Stimulated activated CD4-positive, alpha-beta T cell treated with anti-CD3 and anti-CD28 coated beads, Interleukin-15, amount 100 ng/mL, for 24 hours (primary cell): ENCODE data around the gene PPP4R1.
"Not testable (repeated sequence)": the region's sequence is repeated elsewhere in the genome, so short reads cannot be mapped to it uniquely, and the experiment has no call there.

Experiments used
- DNase-seq: peaks from one replicate; pipeline ENCODE4 v3.0.0-alpha.2; 2020

PPP4R1 gene, protein sequence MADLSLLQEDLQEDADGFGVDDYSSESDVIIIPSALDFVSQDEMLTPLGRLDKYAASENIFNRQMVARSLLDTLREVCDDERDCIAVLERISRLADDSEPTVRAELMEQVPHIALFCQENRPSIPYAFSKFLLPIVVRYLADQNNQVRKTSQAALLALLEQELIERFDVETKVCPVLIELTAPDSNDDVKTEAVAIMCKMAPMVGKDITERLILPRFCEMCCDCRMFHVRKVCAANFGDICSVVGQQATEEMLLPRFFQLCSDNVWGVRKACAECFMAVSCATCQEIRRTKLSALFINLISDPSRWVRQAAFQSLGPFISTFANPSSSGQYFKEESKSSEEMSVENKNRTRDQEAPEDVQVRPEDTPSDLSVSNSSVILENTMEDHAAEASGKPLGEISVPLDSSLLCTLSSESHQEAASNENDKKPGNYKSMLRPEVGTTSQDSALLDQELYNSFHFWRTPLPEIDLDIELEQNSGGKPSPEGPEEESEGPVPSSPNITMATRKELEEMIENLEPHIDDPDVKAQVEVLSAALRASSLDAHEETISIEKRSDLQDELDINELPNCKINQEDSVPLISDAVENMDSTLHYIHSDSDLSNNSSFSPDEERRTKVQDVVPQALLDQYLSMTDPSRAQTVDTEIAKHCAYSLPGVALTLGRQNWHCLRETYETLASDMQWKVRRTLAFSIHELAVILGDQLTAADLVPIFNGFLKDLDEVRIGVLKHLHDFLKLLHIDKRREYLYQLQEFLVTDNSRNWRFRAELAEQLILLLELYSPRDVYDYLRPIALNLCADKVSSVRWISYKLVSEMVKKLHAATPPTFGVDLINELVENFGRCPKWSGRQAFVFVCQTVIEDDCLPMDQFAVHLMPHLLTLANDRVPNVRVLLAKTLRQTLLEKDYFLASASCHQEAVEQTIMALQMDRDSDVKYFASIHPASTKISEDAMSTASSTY

DNA sequence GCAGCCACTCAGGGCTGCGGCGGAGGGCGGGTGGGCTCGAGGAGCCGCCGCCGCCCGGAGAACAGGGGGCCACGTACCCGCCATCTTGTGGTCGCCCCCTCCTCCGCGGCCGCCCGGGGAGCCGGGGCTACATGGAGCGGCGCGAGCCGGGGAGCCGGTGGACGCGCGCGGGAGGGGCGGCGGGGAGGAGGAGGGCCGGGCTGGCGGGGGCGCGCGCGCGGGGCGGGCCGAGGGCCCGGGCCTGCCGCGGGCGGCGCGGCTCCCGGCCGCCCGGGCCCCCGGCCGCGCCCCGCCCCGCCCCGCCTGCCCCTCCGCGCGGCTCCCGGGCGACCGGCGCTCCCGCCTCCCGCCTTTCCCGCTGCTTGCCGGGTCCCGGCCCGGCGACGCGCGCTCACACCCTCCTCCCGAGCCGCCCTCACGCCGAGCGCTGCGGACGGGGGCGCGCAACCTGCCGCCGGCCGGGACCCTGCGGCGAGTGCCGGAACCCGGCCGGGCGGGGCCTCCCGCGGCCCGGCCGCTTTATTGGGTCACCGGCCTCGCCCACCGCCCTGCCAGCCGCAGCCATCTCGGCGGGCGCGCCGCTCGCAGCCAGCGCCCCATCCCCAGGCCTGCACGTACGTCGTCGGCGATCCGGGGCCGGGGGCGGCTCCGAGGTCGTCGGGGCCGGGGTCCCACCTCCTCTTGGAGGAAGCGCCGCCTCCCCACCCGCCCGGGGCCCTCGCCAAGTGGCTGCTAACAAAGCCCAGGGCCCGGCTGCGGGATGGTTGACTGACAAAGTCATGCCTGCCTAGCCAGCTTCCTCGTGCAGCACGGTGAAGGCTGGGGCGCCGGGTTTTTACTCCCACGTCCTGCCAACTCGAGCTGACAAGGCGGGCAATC, at the start of gene PPP4R1:
Gene PPP4R1 (minus strand): TSS at position 159 of the 879 bp plus-strand sequence. CDS start 75 bp downstream, at position 84.
- DNase-seq = peak; percentile 80

DNA sequence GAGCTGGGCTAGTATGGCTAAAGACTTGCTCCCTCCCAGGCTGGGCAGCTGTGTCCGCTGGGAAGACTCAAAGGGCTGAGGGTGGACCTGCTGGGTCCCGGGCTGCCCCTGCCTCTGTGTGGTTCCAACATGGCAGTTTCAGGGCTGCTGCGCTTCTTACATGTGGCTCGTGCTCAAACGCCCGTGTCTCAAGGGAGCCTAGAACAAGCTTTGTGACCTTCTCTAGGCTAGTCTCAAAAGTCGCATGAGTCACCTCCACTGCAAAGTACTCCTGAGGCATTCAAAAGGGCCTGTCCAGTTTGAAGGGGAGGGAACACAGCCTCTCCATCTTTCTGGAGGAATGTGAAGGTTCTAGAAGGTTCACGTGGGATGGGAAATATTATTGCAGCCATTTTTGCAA, 49.0 kb upstream of the PPP4R1 start:
- DNase-seq = no peak

DNA sequence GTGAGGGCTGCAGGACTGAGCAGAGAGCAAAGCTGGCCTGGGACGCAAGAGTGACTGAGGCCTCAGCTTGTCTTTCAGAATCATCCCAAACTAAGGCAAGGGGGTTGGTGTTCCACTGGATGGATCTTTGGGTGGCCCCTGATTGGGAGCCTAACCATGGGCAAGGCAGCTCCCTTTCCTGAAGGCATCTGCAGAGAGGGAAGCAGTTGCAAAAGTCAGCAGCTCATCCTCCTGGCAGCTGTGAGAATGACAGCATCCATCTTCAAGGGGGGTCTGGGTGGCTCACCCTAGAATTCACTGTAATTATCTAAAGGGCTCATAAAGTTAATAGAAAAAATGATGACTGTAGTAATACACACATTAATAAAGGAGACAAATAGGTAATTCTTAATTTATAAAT, 47.2 kb upstream of the PPP4R1 start:
- DNase-seq = no peak

DNA sequence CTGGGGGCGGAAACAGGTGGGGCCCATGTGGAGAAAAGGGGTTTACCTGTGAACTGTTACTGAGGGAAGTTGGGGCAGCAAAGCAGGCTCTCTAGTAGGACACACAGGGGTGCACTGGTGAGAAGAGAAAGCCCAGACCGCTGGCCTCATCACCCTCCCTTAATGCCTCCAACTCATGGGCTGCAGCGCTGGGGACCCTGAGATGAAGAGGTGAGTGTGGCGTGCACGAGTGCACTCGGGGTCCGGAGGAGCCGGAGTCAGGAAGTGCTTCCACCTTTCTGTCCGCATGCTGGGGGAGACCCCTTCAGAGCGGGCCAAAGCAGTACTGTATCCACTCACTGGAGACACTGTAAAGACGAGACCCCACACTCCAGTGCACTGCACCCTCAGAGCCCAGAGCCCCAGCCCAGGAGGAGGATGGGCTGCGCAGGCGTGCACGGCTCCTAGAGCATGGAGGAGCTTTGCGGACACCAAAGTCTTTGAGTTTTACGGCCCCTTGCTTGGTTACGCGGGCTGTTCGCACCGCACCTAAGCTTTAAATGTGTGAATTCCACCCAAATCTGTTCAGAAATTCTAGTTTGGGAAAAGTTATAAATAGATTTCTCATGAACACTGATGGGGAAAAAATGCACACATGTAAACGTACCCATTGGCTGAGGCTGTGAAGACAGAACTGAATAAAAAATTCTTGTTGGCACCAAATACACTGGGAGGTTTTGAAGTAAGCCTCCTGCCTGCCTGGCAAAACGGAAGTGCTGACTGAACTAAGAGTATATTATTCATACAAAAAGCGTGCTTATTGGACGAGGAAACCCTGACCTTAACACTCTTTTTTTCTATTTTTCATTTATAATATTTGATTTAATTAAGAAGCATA, 45.4 kb upstream of the PPP4R1 start:
- DNase-seq = no peak

DNA sequence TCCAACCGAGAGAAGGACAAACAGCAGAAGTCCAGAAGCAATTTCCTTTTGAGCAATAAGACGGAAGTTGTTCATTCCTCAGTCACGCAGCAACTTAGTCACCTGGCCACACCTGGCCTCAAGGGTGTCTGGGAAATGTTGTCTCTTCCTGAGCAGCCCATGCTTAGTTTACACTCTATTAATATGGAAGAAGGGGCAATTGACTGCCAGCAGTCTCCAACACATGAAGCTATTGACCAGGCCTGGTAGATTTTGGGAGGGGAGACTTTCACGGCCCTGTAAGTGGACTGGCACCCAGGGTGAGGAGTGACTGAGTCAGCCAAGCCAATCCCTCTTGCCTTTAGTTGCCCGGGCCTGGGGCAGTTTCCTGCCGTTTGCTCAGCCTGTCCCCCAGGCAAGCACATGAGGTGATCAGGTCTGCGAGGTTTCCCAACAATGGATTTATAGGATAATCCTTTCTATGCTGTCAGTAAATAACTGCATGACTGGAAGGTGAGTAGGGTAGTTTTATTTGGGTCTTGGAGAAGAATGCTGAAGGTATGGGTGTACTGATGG, 43.8 kb upstream of the PPP4R1 start:
- no peak for DNase-seq

DNA sequence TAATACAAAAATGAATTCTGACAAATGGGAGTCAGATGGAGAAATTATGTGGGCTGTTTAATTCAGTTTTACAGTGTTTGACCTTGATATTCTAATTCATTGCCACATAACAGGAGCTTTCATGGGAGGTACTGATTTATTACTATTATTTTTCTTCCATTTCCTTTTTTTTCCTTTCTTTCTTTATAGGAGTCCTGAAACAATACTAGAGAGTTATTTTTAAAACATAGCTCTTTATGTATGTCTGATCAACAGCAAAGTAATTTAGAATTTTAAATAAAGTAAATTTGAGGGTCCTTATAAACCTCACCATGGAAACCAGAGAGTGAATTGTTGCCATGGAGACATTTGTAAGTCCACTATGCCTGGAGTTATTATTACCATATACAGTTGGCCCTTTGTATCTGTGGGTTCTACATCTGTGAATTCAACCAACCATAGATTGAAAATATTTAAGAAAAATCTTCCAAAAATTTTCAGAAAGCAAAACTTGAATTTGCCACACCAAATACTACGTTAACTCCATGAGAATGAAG, 40.9 kb upstream of the PPP4R1 start:
- no peak for DNase-seq

DNA sequence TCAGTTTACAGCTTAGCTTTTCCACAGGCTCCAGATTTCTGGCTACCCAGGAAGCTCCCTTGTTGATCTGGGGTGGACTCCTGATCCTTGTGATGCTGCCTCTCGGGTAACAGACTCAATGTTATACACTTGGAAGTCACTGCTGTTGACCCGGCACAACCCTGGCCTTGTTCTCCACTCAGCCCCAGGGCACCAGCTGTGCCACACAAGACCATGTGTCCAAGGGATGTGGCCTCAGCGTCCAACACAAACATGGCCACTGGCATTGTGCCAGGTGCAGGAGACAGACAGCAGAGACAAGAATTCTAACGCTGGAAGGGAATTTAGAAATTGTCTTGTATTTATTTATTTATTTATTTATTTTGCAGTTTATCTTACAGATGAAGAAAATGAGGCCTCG, 39.0 kb upstream of the PPP4R1 start:
- DNase-seq = no peak

DNA sequence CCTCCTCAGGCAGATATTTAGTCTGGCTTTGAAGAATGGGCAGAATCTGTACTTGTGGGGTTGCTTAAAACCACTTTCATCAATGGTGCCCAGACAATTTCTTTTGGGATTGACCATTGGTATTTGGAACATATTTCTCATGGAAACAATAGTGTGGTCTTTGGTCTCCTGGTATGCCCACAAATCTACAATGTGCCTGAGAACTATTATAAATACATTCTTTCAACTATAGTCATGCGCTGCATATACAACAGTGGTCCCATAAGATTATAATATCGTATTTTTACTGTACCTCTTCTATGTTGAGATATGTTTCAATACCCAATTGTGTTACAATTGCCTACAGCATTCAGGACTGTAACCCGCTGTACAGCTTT, 34.8 kb upstream of the PPP4R1 start:
- DNase-seq = no peak

DNA sequence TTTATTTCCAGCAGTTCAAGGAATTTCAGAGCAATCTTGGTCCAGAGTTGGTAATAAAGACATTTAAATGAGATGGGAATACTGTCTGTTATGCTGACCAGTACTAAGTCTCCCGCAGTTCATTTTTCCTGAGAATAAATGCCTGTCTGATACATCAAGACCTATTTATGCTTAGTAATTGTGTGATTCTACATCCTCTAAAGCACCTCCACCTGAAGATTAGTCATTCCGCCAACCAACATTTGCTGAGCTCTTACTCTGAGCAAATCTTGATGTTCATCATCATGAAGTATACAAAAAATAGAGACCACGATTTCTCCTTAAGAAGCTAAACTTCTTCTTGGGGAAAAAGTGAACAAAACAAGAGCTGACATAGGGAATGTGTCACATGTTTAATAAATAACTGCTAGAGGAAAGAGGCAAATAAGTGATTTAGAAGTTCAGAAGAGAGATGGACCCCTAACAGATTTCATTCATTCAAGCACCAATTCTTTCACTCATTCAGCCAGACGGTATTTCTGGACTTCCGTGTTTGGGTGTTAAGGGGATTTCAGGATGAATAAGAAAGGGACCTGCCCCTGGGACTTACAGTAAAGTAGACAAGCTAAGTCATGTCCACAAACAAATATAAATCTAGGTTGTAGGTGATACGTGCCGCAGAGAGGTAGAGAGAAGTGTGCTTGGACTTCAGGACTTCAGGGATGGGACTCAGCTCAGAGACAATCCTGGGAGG, 34.2 kb upstream of the PPP4R1 start:
- no peak for DNase-seq

DNA sequence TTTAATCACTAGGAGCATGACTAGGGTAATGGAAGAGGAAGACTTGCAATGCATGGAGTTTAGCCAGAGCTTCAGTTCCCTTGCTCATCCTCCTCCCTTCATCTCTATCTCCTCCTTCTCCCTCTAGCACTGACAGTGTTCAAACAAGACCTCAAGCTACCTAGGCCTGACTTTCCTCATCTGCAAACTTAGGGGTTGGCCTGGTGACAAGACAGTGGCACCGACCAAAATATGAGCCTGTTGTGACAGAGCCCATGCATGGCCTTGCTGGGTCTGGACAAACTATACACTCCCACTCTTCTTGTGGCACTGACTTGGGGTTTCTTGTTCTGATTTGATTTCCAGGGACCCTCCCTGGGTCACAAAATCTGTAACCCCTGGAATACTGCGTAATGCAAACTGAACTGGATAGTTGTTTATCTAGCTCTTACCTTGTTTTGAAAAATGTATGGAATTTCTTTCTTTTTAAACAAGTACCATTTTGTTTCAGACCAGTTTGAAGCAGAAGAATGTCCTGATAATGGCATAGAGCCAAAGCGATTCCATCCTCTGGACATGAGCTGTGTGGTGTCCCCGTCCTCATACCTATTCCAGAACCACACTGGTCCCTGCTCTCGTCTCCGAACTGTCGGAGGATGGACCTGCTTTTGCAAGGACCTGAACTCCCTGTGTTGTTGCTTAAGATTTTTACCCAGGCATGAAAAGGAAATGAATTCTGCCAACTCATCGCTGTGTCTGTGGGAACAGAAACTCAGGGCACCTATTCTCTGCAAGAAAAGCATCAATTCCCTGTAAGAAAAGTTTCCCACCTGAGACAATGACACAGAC, 33.4 kb upstream of the PPP4R1 start:
- no peak for DNase-seq

DNA sequence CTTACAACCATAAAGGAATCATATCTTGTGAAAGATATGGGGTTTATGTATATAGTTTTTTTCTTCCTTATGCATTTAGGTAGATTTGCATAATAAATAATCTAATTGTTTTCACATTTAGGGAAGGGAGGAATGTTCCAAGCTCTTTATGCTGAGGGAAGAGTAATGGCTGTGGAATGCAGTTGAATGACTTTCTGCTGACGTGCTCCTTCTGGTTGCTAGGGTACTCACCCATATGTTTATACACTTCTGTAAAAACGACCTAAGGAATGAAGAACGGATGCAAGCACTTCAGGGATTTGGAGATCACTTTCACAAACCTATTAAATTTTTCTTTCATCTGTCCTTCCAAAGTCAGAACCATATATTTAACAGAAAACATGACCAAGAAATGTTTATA, 29.2 kb upstream of the PPP4R1 start:
- DNase-seq = no peak

DNA sequence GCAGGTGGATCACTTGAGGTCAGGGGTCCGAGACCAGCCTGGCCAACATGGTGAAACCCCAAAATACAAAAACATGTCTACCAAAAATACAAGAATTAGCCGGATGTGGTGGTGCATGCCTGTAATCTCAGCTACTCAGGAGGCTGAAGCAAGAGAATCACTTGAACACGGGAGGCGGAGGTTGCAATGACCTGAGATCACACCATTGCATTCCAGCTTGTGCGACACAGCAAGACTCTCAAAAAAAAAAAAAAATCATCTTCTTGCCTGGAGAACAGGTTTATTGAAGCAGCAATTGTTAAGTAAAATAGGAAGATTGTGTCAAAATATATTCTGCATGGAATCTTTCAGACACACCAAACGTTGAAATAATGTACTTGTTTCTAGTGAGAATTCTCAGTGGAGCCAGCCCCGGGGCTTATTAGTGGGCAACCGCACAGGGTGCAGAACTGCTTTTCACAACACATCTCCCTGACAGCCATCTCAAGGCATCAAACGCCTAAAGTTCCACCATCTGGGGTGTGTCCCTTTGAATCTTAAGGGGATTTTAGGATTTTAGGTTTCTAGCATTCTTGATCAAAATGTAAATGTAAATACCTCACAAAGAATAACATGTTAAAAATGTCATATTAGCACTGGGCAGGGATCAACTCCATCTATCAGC, 28.6 kb upstream of the PPP4R1 start:
- no peak for DNase-seq

DNA sequence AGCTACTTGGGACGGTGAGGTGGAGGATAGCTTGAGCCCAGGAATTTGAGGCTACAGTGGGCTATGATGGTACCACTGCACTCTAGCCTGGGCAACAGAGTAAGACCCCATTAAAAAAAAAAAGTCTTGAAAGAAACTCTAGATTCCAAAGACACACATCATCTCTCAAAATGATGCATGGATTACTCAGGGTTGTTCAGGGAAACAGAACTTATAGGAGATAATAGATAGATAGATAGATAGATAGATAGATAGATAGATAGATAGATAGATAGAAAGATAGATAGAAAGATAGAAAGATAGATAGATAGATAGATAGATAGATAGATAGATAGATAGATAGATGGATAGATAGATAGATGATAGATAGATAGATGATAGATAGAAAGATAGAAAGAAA, 26.7 kb upstream of the PPP4R1 start:
- DNase-seq = not testable (repeated sequence)

DNA sequence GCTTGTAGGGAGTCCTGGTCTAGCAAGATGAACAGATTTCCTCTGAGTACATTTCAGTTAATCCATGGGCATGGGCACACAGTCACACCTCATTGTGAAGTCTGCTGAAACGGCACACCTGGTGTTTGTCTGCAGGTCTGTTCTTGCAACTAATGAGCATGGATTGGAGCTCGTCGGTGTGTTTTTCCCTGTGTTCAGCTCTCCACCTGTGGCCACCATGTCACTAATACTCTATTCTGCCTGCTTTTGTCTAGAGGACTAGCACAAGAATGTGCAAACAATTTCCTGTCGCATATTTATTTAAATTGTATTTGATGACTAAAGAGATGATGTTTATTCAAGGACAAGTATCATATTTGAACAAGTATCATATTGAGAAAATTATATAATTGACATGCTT, 24.5 kb upstream of the PPP4R1 start:
- DNase-seq = no peak

DNA sequence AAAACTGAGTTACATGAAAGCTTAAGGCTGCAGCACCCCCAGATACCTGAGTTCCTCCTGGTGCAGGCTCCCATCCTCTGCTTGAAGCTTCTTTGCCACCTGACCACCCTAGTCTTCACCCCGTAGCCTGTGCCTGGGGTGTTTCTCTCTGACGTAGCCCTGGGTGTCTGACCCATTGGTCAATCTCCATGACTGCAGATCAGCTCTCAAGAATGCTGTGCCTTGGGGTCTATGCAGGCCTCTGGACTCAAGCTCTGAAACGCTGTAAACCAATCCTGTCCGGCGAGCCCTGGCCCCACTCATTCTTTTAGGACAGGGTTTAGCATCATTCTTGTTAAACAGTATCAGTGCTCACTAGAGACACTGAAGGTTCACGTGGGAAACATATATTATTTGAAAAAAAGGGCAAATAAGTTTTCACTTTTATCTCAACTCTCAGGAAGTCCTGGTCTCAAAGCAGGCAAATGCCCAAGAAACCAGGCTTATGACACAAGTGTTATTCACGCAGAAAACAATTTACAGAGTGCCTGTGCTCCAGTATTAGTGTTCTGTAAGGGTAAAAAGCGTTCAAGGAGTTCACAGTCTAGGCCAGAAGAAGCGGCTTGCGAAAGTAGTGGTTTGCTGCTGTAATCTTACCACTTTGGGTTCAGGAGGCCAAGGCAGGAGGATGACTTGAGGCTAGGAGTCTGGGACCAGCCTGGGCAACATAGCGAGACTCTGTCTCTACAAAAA, 22.8 kb upstream of the PPP4R1 start:
- DNase-seq = no peak

DNA sequence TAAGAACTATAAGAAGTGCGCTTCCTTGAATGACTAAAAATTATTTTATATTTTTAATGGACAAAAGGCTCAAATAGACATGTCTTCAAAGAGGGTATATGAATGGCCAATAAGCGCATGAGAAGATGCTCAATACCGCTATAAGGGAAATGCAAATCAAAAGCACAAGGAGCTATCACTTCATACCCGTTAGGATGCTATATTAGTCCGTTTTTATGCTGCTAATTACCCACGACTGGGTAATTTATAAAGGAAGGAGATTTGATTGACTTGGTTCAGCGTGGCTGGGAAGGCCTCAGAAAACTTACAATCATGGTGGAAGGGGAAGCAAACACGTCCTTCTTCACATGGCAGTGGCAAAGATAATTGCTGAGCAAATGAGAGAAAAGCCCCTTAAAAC, 20.5 kb upstream of the PPP4R1 start:
- no peak for DNase-seq

DNA sequence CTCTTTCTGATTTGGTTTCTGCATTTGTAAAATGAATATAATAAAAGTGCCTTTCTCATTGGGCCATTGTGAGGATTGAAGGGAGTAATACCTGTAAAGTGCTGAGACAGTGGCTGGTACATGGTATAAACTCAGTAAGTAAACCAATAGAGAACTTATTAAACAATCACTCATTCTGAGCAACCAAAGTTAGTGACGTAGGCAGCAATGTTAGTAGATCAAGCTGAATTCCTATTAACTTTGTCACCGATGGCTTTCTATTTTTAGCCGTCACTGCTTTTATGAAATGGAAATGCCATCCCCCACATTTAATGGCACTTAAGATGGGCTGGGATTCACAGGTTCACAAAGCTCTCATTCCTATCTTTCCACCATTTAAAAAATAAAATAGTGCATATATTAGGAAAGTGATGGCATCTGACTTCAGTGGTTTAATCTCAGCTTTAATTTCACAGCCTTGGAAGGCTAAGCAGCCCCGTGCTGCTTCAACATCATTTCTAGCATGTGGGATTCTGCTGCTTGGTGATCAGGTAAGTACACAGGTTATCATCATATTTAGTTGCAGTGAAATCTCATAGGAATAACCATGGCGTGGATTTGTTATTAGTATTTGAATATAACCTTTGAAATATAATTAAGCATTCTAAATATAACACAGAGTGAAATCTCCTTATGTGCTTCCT, 17.6 kb upstream of the PPP4R1 start:
- no peak for DNase-seq

DNA sequence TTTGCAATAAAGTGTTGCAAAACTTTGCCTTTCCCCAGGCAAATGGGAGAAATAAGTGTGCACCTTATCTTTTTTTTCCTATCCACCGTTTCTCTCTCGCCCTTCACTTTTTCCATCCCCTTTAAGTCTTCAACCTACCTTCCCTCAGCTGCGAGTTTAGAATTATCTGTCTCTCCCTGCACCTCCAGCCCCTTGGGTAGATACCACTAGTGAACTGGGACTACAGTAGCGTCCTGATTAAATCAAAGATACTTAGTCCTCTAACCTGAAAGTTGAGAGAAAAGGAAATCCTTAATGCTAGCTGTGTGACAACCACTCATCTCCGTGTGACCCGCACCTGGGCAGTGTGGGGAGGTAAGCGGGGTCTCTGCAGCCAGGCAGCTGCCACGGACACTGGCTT, 16.1 kb upstream of the PPP4R1 start:
- DNase-seq = no peak
